Peyer's patch (tissue), 4 donors: ENCODE measurements around the gene DNAJC19.

ENCODE experiments used
- POLR2A ChIP-seq, 2 donors: fragments of 450-650 bp; IDR thresholded peaks; one replicate each; pipeline ENCODE4 v1.5.1; 2017; ENCODE audit warnings: antibody characterized with exemption in 2 of 2, mild to moderate bottlenecking in 2 of 2, moderate library complexity in 2 of 2
- TF ChIP-seq, protein P1 (sequence below), 6 experiments: fragments of 450-650 bp in 4 of 6; fragments of 200-600 bp in 2 of 6; sonication (generic) in 1 of 6; IDR thresholded peaks; one replicate each; pipeline ENCODE4 v1.5.1; 2017 to 2019; ENCODE audit warnings: antibody characterized with exemption in 6 of 6, mild to moderate bottlenecking in 3 of 6, moderate library complexity in 1 of 6

DNA sequence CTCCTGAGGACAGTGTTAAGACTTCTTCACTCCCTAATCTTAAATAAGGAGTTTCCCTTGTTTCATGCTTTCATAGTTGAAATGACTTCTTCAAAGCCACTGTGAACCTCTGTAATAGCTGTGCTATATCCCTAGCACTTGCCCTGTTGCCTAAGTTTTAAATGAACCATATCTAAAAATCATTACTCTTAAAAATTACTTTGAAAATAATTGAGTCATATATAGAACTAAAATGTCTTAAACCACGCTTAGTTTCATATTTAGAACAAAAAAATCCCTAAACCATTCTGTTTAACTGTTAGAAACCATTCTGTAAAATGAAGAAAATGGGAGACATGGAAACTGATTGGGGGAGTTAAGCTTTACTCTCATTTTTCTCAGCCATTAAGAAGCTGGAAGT, 29.8 kb downstream of the DNAJC19 start:
- TF ChIP-seq, protein P1, sequence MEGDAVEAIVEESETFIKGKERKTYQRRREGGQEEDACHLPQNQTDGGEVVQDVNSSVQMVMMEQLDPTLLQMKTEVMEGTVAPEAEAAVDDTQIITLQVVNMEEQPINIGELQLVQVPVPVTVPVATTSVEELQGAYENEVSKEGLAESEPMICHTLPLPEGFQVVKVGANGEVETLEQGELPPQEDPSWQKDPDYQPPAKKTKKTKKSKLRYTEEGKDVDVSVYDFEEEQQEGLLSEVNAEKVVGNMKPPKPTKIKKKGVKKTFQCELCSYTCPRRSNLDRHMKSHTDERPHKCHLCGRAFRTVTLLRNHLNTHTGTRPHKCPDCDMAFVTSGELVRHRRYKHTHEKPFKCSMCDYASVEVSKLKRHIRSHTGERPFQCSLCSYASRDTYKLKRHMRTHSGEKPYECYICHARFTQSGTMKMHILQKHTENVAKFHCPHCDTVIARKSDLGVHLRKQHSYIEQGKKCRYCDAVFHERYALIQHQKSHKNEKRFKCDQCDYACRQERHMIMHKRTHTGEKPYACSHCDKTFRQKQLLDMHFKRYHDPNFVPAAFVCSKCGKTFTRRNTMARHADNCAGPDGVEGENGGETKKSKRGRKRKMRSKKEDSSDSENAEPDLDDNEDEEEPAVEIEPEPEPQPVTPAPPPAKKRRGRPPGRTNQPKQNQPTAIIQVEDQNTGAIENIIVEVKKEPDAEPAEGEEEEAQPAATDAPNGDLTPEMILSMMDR (IDR thresholded peaks at IDR 0.05) = no peak
- TF ChIP-seq POLR2A (IDR thresholded peaks at IDR 0.05) = no peak
